HepG2 (cell line): Measurements from ENCODE around the gene LDLRAD2. TPM values are rescaled to one million over a fixed set of nuclear protein-coding genes. Genes with fewer than 3 reads are reported as not detected.

Experiments
- ARID5B ChIP-seq: IDR thresholded peaks from 2 replicates; pipeline ENCODE4 v1.4.0; 2020; ENCODE audit warnings: mild to moderate bottlenecking, missing genetic modification reagents
- BCL3 ChIP-seq: sonication (generic); formaldehyde crosslinking; IDR thresholded peaks from 2 replicates; pipeline ENCODE4 v1.5.1; 2020; ENCODE audit warnings: mild to moderate bottlenecking, missing genetic modification reagents, moderate library complexity
- CSRNP1 ChIP-seq: sonication (generic); formaldehyde crosslinking; IDR thresholded peaks from 2 replicates; pipeline ENCODE4 v1.8.1; 2023; ENCODE audit warnings: mild to moderate bottlenecking, missing genetic modification reagents
- ELF3 ChIP-seq: IDR thresholded peaks from 2 replicates; pipeline ENCODE4 v1.6.1; 2016; ENCODE audit warnings: missing genetic modification reagents, missing compliant biosample characterization
- GATAD2A ChIP-seq: IDR thresholded peaks from 2 replicates; pipeline ENCODE4 v1.6.1; 2016
- HOMEZ ChIP-seq: IDR thresholded peaks from 2 replicates; pipeline ENCODE4 v1.6.1; 2016; ENCODE audit warnings: low read depth
- JUNB ChIP-seq: sonication (generic); formaldehyde crosslinking; IDR thresholded peaks from 2 replicates; pipeline ENCODE4 v1.8.0; 2022; ENCODE audit warnings: missing genetic modification reagents, mild to moderate bottlenecking, borderline replicate concordance
- NR2F1 ChIP-seq, 2 experiments: fragments of 450-650 bp in 1 of 2; formaldehyde crosslinking in 1 of 2; IDR thresholded peaks; 2 replicates each; pipeline versions ENCODE4 v1.5.0 to v1.6.1; 2016 to 2020; ENCODE audit warnings: mild to moderate bottlenecking in 1 of 2, missing compliant biosample characterization in 1 of 2, missing genetic modification reagents in 1 of 2, moderate library complexity in 1 of 2
- NR2F6 ChIP-seq, 2 experiments: IDR thresholded peaks; 2 replicates each; pipeline ENCODE4 v1.6.1; 2016; ENCODE audit warnings: antibody characterized with exemption in 1 of 2, mild to moderate bottlenecking in 1 of 2
- RXRB ChIP-seq: IDR thresholded peaks from 2 replicates; pipeline ENCODE4 v1.6.1; 2016; ENCODE audit warnings: borderline replicate concordance, missing genetic modification reagents, missing compliant biosample characterization
- SALL2 ChIP-seq: sonication (generic); formaldehyde crosslinking; IDR thresholded peaks from 2 replicates; pipeline ENCODE4 v1.8.1; 2023; ENCODE audit warnings: mild to moderate bottlenecking, missing genetic modification reagents, inconsistent platforms
- SAP130 ChIP-seq: IDR thresholded peaks from 2 replicates; pipeline ENCODE4 v1.6.1; 2016; ENCODE audit warnings: low read depth
- SOX13 ChIP-seq, 3 experiments: fragments of 450-650 bp in 1 of 3; sonication (generic) in 1 of 3; formaldehyde crosslinking in 1 of 3; IDR thresholded peaks in 2 of 3; conservative IDR thresholded peaks in 1 of 3; 2 replicates each; pipeline versions ENCODE4 v1.5.0 to v1.6.1; 2016 to 2020; ENCODE audit warnings: antibody characterized with exemption in 1 of 3, mild to moderate bottlenecking in 1 of 3, missing compliant biosample characterization in 1 of 3, missing genetic modification reagents in 1 of 3, moderate library complexity in 1 of 3
- TBX2 ChIP-seq: sonication (generic); formaldehyde crosslinking; IDR thresholded peaks from 2 replicates; pipeline ENCODE4 v1.5.0; 2020; ENCODE audit warnings: missing genetic modification reagents, mild to moderate bottlenecking, borderline replicate concordance
- TIGD3 ChIP-seq: sonication (generic); formaldehyde crosslinking; IDR thresholded peaks from 2 replicates; pipeline ENCODE4 v1.5.1; 2020; ENCODE audit warnings: mild to moderate bottlenecking, missing genetic modification reagents, borderline replicate concordance
- ZNF138 ChIP-seq: sonication (generic); formaldehyde crosslinking; IDR thresholded peaks from 2 replicates; pipeline ENCODE4 v1.5.0; 2020; ENCODE audit warnings: mild to moderate bottlenecking, low read depth, missing genetic modification reagents
- ZNF30 ChIP-seq: sonication (generic); formaldehyde crosslinking; IDR thresholded peaks from 2 replicates; pipeline ENCODE4 v1.5.0; 2020; ENCODE audit warnings: mild to moderate bottlenecking, missing genetic modification reagents
- ZSCAN31 ChIP-seq: sonication (generic); formaldehyde crosslinking; IDR thresholded peaks from 2 replicates; pipeline ENCODE4 v1.5.0; 2020; ENCODE audit warnings: low read depth, mild to moderate bottlenecking, missing genetic modification reagents
- polyA plus RNA-seq, 8 experiments: library from polyadenylated mRNA; depleted of rRNA in 3 of 8; stranded (reverse) in 7 of 8; unstranded in 1 of 8; fragments of >200 nt; fragmentation: Illumina TruSeq in 4 of 8; extraction: Trizol in 4 of 8; gene quantifications; 2 replicates each; pipeline versions ENCODE4 v1.2.1 to v1.2.3, GENCODE V29; 2011 to 2016; ENCODE audit warnings: low read depth in 4 of 8, missing spikeins in 1 of 8, mixed read lengths in 1 of 8; ENCODE audit not compliant: insufficient read depth in 1 of 8
- total RNA-seq, 5 experiments: library from RNA; depleted of rRNA; stranded (reverse); fragments of >200 nt; fragmentation: Illumina TruSeq; extraction: Trizol; gene quantifications; 2 replicates each; pipeline ENCODE4 v1.2.3, GENCODE V29; 2016; ENCODE audit warnings: low read depth in 1 of 5

Gene LDLRAD2
- total and polyA plus RNA-seq, 2 of the 13 experiments (the other 11 are each of a cell fraction or from before 2014, with no cell fraction given), result not detected

GRCh38 chr1:21861602-21862429 is 49.8 kb downstream of the LDLRAD2 start (continued):
- TF ChIP-seq ELF3 (CRISPR knock-in tag) (no peak), RXRB (CRISPR knock-in tag) (peak; percentile 94), CSRNP1 (CRISPR knock-in tag) (no peak), HOMEZ (CRISPR knock-in tag) (no peak), SALL2 (CRISPR knock-in tag) (peak; percentile 60; the same call in 1 of the 2 replicates), ZSCAN31 (CRISPR knock-in tag) (0 out of 2 replicates have a peak, but pooled peaks have one; percentile 46), NR2F1 (CRISPR knock-in tag; IDR thresholded peaks at IDR 0.05) (peak; percentile 92 to 93), JUNB (CRISPR knock-in tag) (peak; percentile 57; the same call in 1 of the 2 replicates), TBX2 (peak; percentile 72), SAP130 (CRISPR knock-in tag) (peak; percentile 65), ZNF30 (CRISPR knock-in tag) (no peak), TIGD3 (CRISPR knock-in tag) (no peak), ZNF138 (CRISPR knock-in tag) (no peak), NR2F6 (IDR thresholded peaks at IDR 0.05) (peak; percentile 91), NR2F6 (CRISPR knock-in tag; IDR thresholded peaks at IDR 0.05) (peak; percentile 97), BCL3 (no peak), ARID5B (CRISPR knock-in tag) (peak; percentile 89), SOX13 (IDR thresholded peaks at IDR 0.05) (no peak), SOX13 (CRISPR knock-in tag; conservative IDR thresholded peaks at IDR 0.05 in 1 of 2, IDR thresholded peaks at IDR 0.05 in 1 of 2) (peak in 1 of 2 experiments; percentile 45; a peak in 1 of 4 replicates), GATAD2A (peak; percentile 50)
